ENCODE data around the gene UQCC2. TPM values are rescaled to one million over a fixed set of nuclear protein-coding genes. Genes with fewer than 3 reads are reported as not detected.

Gene UQCC2
- total RNA-seq, 4 donors from 2014 or later = 11.3 to 39.4 (median 21.7) TPM

- no peaks in the 10 kb centered on the region for H3K36me3 ChIP-seq
Observed at GRCh38 chr6:33756211-33756954, 44.9 kb upstream of the UQCC2 start.

GRCh38 chr6:33755070-33755869 lies 43.8 kb upstream of the UQCC2 start:
- TF ChIP-seq POLR2A (IDR thresholded peaks at IDR 0.05) = no peak
- TF ChIP-seq POLR2AphosphoS5 (IDR thresholded peaks at IDR 0.05) = no peak
- WGBS = 85% methylated on average over 11 of the region's 13 CpGs
- Histone ChIP-seq H3K27ac (no peak overlapping the region), H3K27me3 (no peaks in the 10 kb centered on the region), H3K4me1 (peaks cover 20% of the 10 kb centered on the region), H3K36me3 (no peaks in the 10 kb centered on the region), H3K9me3 (no peaks in the 10 kb centered on the region), H3K4me3 (no peak overlapping the region)
- DNase-seq (ENCODE audit: low spot score in 2 of 2) = no peak

More at GRCh38 chr6:33756211-33756954, 44.9 kb upstream of the UQCC2 start:
- DNase-seq (ENCODE audit: low spot score in 2 of 2) = no peak
- H3K27me3 ChIP-seq = no peaks in the 10 kb centered on the region
- no peak overlapping the region for H3K4me3 ChIP-seq
- H3K27ac ChIP-seq = no peak overlapping the region
- 88% methylated on average over 12 of the region's 12 CpGs for WGBS
- peaks cover 12% of the 10 kb centered on the region for H3K4me1 ChIP-seq
- no peaks in the 10 kb centered on the region for H3K9me3 ChIP-seq
- TF ChIP-seq POLR2A (IDR thresholded peaks at IDR 0.05) = no peak
- TF ChIP-seq EP300 (IDR thresholded peaks at IDR 0.05) = no peak
- no peak for TF ChIP-seq POLR2AphosphoS5 (IDR thresholded peaks at IDR 0.05)
- TF ChIP-seq CTCF (IDR thresholded peaks at IDR 0.05) = no peak

- no peak for DNase-seq (ENCODE audit: low spot score in 2 of 2)
- no peaks in the 10 kb centered on the region for H3K9me3 ChIP-seq
- no peak overlapping the region for H3K4me3 ChIP-seq
- H3K27me3 ChIP-seq = no peaks in the 10 kb centered on the region
- H3K36me3 ChIP-seq = no peaks in the 10 kb centered on the region
- H3K4me1 ChIP-seq = peaks cover 20% of the 10 kb centered on the region
- TF ChIP-seq POLR2A (IDR thresholded peaks at IDR 0.05) = no peak
- TF ChIP-seq POLR2AphosphoS5 (IDR thresholded peaks at IDR 0.05) = no peak
- TF ChIP-seq EP300 (IDR thresholded peaks at IDR 0.05) = no peak
- TF ChIP-seq CTCF (IDR thresholded peaks at IDR 0.05) = no peak
- H3K27ac ChIP-seq = no peak overlapping the region
- WGBS = 84% methylated on average over 11 of the region's 11 CpGs
Observed at GRCh38 chr6:33754222-33754621, 42.7 kb upstream of the UQCC2 start.

- no peaks in the 10 kb centered on the region for H3K9me3 ChIP-seq
- TF ChIP-seq POLR2AphosphoS5 (IDR thresholded peaks at IDR 0.05) (no peak), POLR2A (IDR thresholded peaks at IDR 0.05) (no peak), EP300 (IDR thresholded peaks at IDR 0.05) (no peak), CTCF (IDR thresholded peaks at IDR 0.05) (no peak)
- WGBS = 100% methylated on average over 1 of the region's 1 CpG
- no peak for DNase-seq (ENCODE audit: low spot score in 2 of 2)
- H3K36me3 ChIP-seq = no peaks in the 10 kb centered on the region
- peaks cover 20% of the 10 kb centered on the region for H3K4me1 ChIP-seq
- H3K27ac ChIP-seq = no peak overlapping the region
- peaks cover 6% of the 10 kb centered on the region for H3K27me3 ChIP-seq
- no peak overlapping the region for H3K4me3 ChIP-seq
Observed at GRCh38 chr6:33752646-33753015, 41.1 kb upstream of the UQCC2 start.

GRCh38 chr6:33751771-33752645 lies 40.5 kb upstream of the UQCC2 start:
- no peak overlapping the region for H3K4me3 ChIP-seq
- no peaks in the 10 kb centered on the region for H3K9me3 ChIP-seq
- no peak overlapping the region for H3K27ac ChIP-seq
- DNase-seq (ENCODE audit: low spot score in 2 of 2) = no peak
- H3K4me1 ChIP-seq = peaks cover 20% of the 10 kb centered on the region
- H3K27me3 ChIP-seq = peaks cover 11% of the 10 kb centered on the region
- 82% methylated on average over 12 of the region's 15 CpGs for WGBS
- no peaks in the 10 kb centered on the region for H3K36me3 ChIP-seq
- TF ChIP-seq EP300 (IDR thresholded peaks at IDR 0.05) (no peak), POLR2AphosphoS5 (IDR thresholded peaks at IDR 0.05) (no peak)

All from suprapubic skin (tissue), 4 donors.